ENCODE data around the gene TEX2. TPM values are rescaled to one million over a fixed set of nuclear protein-coding genes. Genes with fewer than 3 reads are reported as not detected.

Gene TEX2
- total and polyA plus RNA-seq, 9 of the 15 experiments (the other 6 are each of a cell fraction or from before 2014, with no cell fraction given): 4.1 to 27.6 (median 19.3) TPM

DNA sequence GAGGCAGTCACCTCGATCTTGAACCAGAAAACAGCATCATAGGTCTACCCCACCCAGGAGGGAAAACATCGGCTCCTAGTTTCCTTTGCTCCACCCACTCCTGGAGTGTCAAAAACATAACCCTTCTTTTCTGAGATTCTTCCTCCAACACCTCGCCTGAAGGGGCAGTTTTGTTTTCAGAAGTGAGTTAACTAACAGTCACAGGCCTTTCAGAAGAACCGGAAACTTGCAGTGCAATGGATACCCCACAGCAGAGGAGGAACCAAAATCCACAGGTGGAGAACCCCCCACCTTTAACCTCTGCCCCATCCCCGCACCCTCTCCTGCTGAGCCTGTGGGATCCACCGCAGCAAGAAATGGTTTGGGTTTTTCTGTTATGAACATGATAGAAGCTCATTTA is 7.8 kb upstream of the TEX2 start:
- no peaks in the 10 kb centered on the region for H3K4me1 ChIP-seq (replicated peaks in 1 of 2; ENCODE audit: control insufficient read depth in 2 of 2, insufficient read depth in 2 of 2, low read length in 2 of 2)
- no peak overlapping the region for H3K4me3 ChIP-seq
- WGBS (ENCODE audit: insufficient coverage, low coverage, missing lambda C conversion rate): 28% methylated on average over 6 of the region's 6 CpGs
- no peak overlapping the region for H2AFZ ChIP-seq (ENCODE audit: low read depth, low read length)
- ATAC-seq (no peak), DNase-seq (ENCODE audit: extremely low read depth in 1 of 4, low spot score in 3 of 4) (no peak), FAIRE-seq (no peak)
- no peak overlapping the region for H3K9ac ChIP-seq (ENCODE audit: insufficient read depth in 1 of 2, low read depth in 2 of 2, low read length in 2 of 2)
- no peaks in the 10 kb centered on the region for H3K36me3 ChIP-seq (ENCODE audit: control insufficient read depth, insufficient read depth, low read length)
- BruUV-seq (replicated peaks): no TSS peak
- H3K27me3 ChIP-seq (ENCODE audit: control insufficient read depth in 2 of 2, insufficient read depth in 2 of 2, low read length in 2 of 2): peaks cover 12 to 19% of the 10 kb centered on the region in 2 experiments; a peak in 4 of 5 replicates
- in situ Hi-C loops (cut with MboI): no loop called here
- H4K20me1 ChIP-seq (replicated peaks; ENCODE audit: control insufficient read depth, insufficient read depth, low read length): no peaks in the 10 kb centered on the region
- no peaks in the 10 kb centered on the region for H3K9me3 ChIP-seq (replicated peaks; ENCODE audit: control insufficient read depth, insufficient read depth, low read depth, low read length)
- H3K9me1 ChIP-seq (ENCODE audit: control insufficient read depth, insufficient read depth, low read length): no peaks in the 10 kb centered on the region
- no peak for TF ChIP-seq NBN (IDR thresholded peaks at IDR 0.05; ENCODE audit: low read depth)
- no peak for TF ChIP-seq ZNF561 (CRISPR knock-in tag; conservative IDR thresholded peaks at IDR 0.05)
- TF ChIP-seq ZNF431 (CRISPR knock-in tag; IDR thresholded peaks at IDR 0.05): no peak
- intact Hi-C loops (cut with micrococcal nuclease): no loop called here
- no peak overlapping the region for H3K4me2 ChIP-seq (ENCODE audit: insufficient read depth, low read length)
- CTCF ChIA-PET (ENCODE audit: low intra/inter-chr PET ratio): no interaction called here
- H3K79me2 ChIP-seq (ENCODE audit: control insufficient read depth, insufficient read depth, low read length): no peaks in the 10 kb centered on the region
- no peak overlapping the region for H3K27ac ChIP-seq (ENCODE audit: extremely low read depth, low read depth, low read length)
- POLR2A ChIA-PET: interaction anchor here (0.6 to 1.9 kb wide), 5 partner anchors 8 to 125 kb away, joined by 3 to 5 read pairs (median 4); partner anchors contain the start of gene TEX2

DNA sequence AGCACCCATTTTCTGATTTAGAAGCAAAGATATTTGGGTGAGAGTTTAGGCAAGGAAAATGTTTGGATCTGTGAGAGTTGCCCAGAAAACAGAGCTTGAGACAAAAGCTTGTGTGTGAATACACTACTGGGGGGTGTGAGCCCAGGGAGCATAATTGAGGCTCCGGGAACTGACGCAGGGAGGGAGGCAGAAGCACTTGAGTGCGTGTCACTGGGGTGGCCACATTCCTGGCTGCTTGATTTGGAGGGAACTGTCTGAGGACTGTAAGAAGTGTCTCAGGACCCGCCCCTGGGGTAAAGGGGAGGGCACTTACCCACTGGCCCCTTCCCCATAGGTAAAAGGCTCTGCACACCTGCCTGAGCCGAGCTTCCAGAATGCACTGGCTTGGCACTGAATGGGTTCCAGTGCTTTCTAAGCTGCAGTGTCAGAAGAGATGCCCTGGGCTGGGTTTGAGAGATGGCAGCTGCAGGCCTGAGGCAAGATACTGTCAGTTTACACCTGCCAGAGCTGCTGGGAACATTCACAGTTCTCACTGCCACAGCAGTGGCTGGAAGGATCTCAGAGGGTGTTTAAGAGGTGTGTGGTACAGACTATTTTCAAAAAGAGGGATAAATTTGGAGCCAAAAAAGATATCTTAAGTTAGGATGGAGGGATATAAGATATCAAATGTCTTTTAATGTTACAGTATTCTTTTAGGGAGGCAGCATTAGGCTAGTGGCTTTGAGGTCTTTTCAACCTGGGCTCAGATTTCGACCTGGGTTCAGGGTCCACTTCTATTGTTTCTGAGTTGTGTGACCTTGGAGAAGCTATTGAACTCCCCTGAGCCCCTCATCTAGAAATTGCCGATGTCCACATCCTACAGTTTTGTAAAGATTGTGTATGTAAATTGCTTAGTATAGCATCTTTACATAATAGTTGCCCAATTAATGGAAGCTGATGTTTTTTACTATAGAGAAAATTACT is 6.9 kb upstream of the TEX2 start:
- no peak overlapping the region for H3K27ac ChIP-seq (ENCODE audit: extremely low read depth, low read depth, low read length)
- no peak for ATAC-seq
- TF ChIP-seq ESRRA (IDR thresholded peaks at IDR 0.05; ENCODE audit: borderline replicate concordance, low read depth) (no peak), CSDE1 (IDR thresholded peaks at IDR 0.05) (no peak), ZNF583 (CRISPR knock-in tag; IDR thresholded peaks at IDR 0.05) (no peak), NR3C1 (CRISPR knock-in tag; IDR thresholded peaks at IDR 0.05) (no peak), TBL1XR1 (IDR thresholded peaks at IDR 0.05; ENCODE audit: low read length in 2 of 2) (no peak), FOXA1 (IDR thresholded peaks at IDR 0.05; ENCODE audit: borderline replicate concordance) (no peak)
- TF ChIP-seq, protein P1, sequence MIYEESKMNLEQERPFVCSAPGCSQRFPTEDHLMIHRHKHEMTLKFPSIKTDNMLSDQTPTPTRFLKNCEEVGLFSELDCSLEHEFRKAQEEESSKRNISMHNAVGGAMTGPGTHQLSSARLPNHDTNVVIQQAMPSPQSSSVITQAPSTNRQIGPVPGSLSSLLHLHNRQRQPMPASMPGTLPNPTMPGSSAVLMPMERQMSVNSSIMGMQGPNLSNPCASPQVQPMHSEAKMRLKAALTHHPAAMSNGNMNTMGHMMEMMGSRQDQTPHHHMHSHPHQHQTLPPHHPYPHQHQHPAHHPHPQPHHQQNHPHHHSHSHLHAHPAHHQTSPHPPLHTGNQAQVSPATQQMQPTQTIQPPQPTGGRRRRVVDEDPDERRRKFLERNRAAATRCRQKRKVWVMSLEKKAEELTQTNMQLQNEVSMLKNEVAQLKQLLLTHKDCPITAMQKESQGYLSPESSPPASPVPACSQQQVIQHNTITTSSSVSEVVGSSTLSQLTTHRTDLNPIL (CRISPR knock-in tag; IDR thresholded peaks at IDR 0.05): no peak
- TF ChIP-seq, protein P2, sequence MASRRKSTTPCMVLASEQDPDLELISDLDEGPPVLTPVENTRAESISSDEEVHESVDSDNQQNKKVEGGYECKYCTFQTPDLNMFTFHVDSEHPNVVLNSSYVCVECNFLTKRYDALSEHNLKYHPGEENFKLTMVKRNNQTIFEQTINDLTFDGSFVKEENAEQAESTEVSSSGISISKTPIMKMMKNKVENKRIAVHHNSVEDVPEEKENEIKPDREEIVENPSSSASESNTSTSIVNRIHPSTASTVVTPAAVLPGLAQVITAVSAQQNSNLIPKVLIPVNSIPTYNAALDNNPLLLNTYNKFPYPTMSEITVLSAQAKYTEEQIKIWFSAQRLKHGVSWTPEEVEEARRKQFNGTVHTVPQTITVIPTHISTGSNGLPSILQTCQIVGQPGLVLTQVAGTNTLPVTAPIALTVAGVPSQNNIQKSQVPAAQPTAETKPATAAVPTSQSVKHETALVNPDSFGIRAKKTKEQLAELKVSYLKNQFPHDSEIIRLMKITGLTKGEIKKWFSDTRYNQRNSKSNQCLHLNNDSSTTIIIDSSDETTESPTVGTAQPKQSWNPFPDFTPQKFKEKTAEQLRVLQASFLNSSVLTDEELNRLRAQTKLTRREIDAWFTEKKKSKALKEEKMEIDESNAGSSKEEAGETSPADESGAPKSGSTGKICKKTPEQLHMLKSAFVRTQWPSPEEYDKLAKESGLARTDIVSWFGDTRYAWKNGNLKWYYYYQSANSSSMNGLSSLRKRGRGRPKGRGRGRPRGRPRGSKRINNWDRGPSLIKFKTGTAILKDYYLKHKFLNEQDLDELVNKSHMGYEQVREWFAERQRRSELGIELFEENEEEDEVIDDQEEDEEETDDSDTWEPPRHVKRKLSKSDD (conservative IDR thresholded peaks at IDR 0.05; ENCODE audit: low read length): no peak

More for the DNA sequence above, 6.9 kb upstream of the TEX2 start:
- Histone ChIP-seq H3K4me1 (replicated peaks in 1 of 2; ENCODE audit: control insufficient read depth in 2 of 2, insufficient read depth in 2 of 2, low read length in 2 of 2) (no peaks in the 10 kb centered on the region), H3K27me3 (ENCODE audit: control insufficient read depth in 2 of 2, insufficient read depth in 2 of 2, low read length in 2 of 2) (peaks cover 12 to 19% of the 10 kb centered on the region in 2 experiments; a peak in 4 of 5 replicates), H3K4me3 (no peak overlapping the region), H4K20me1 (replicated peaks; ENCODE audit: control insufficient read depth, insufficient read depth, low read length) (no peaks in the 10 kb centered on the region), H3K9me3 (replicated peaks; ENCODE audit: control insufficient read depth, insufficient read depth, low read depth, low read length) (no peaks in the 10 kb centered on the region), H3K79me2 (ENCODE audit: control insufficient read depth, insufficient read depth, low read length) (no peaks in the 10 kb centered on the region), H2AFZ (ENCODE audit: low read depth, low read length) (no peak overlapping the region), H3K4me2 (ENCODE audit: insufficient read depth, low read length) (no peak overlapping the region), H3K9me1 (ENCODE audit: control insufficient read depth, insufficient read depth, low read length) (no peaks in the 10 kb centered on the region), H3K9ac (ENCODE audit: insufficient read depth in 1 of 2, low read depth in 2 of 2, low read length in 2 of 2) (no peak overlapping the region), H3K36me3 (ENCODE audit: control insufficient read depth, insufficient read depth, low read length) (no peaks in the 10 kb centered on the region)
- ChIA-PET POLR2A (interaction anchor here (0.7 to 1.9 kb wide), 3 partner anchors 10 to 124 kb away, joined by 3 to 5 read pairs (median 5); no protein-coding TSS in a partner anchor), CTCF (ENCODE audit: low intra/inter-chr PET ratio) (no interaction called here)
- 27% methylated on average over 7 of the region's 7 CpGs for WGBS (ENCODE audit: insufficient coverage, low coverage, missing lambda C conversion rate)
- intact Hi-C loops (cut with micrococcal nuclease): no loop called here
- in situ Hi-C loops (cut with MboI): no loop called here
- BruUV-seq (replicated peaks): no TSS peak
- DNase-seq (ENCODE audit: extremely low read depth in 1 of 4, low spot score in 3 of 4): no peak
- FAIRE-seq: no peak
